Esophagus muscularis mucosa (tissue), 4 donors: ENCODE results near the gene C1orf167. TPM values are rescaled to one million over a fixed set of nuclear protein-coding genes. Genes with fewer than 3 reads are reported as not detected.

Experiments
- DNase-seq: peaks from one replicate; pipeline ENCODE4 v3.0.0-alpha.2; 2017; ENCODE audit errors: extremely low spot score
- H3K27ac ChIP-seq, 4 donors: fragments of 200-600 bp; sonication (generic); replicated peaks in 1 of 4; 1 replicate in 3 of 4; 2 replicates in 1 of 4; pipeline ENCODE4 v1.5.1; 2016 to 2019; ENCODE audit warnings: mild to moderate bottlenecking in 1 of 4
- H3K27me3 ChIP-seq, 4 donors: fragments of 200-600 bp; sonication (generic); one replicate each; pipeline versions ENCODE4 v1.5.1 to v1.6.0; 2016 to 2019
- H3K36me3 ChIP-seq, 4 donors: fragments of 200-600 bp; sonication (generic); one replicate each; pipeline ENCODE4 v1.5.1; 2016 to 2019
- H3K4me1 ChIP-seq, 4 donors: fragments of 200-600 bp; sonication (generic); one replicate each; pipeline ENCODE4 v1.5.1; 2016 to 2019
- H3K4me3 ChIP-seq, 4 donors: fragments of 200-600 bp; sonication (generic); 1 replicate in 2 of 4; 2 replicates in 2 of 4; pipeline ENCODE4 v1.5.1; 2016 to 2019; ENCODE audit warnings: mild to moderate bottlenecking in 4 of 4, moderate library complexity in 1 of 4
- H3K9me3 ChIP-seq, 4 donors: fragments of 200-600 bp; sonication (generic); 1 replicate in 3 of 4; 2 replicates in 1 of 4; pipeline ENCODE4 v1.5.1; 2016 to 2019
- EP300 ChIP-seq: sonication (generic); formaldehyde crosslinking; IDR thresholded peaks from one replicate; pipeline ENCODE4 v1.6.1; 2017; ENCODE audit warnings: antibody characterized with exemption
- POLR2A ChIP-seq: fragments of 450-650 bp; IDR thresholded peaks from one replicate; pipeline ENCODE4 v1.6.1; 2017; ENCODE audit warnings: antibody characterized with exemption, moderate library complexity, mild to moderate bottlenecking, low read depth
- POLR2AphosphoS5 ChIP-seq, 2 donors: sonication (generic); formaldehyde crosslinking; IDR thresholded peaks; one replicate each; pipeline ENCODE4 v1.6.1; 2017; ENCODE audit warnings: antibody characterized with exemption in 2 of 2
- WGBS: methylation state at CpG from one replicate; pipeline ENCODE4 v1.1.5; 2018; 5-methylcytosine and 5-hydroxymethylcytosine counted together
- intact Hi-C: fragments of 100-400 bp; cut with DNase I; formaldehyde crosslinking; loops from one replicate; pipeline ENCODE4 v1.15.1; 2023
- total RNA-seq, 4 donors: library from RNA; depleted of rRNA; stranded (reverse); fragments of >200 nt; gene quantifications; one replicate each; pipeline versions ENCODE4 v1.1.0 to v1.2.1, GENCODE V29; 2016
- TF ChIP-seq, protein P1 (sequence below), 3 experiments: fragments of 200-600 bp in 2 of 3; fragments of 450-650 bp in 1 of 3; sonication (generic) in 2 of 3; IDR thresholded peaks; one replicate each; pipeline ENCODE4 v1.5.1; 2017 to 2019; ENCODE audit warnings: antibody characterized with exemption in 3 of 3, mild to moderate bottlenecking in 2 of 3, moderate library complexity in 1 of 3

The C1orf167 gene
- total RNA-seq, 4 donors from 2014 or later = 2.3 to 4.3 TPM; not detected in 2

DNA sequence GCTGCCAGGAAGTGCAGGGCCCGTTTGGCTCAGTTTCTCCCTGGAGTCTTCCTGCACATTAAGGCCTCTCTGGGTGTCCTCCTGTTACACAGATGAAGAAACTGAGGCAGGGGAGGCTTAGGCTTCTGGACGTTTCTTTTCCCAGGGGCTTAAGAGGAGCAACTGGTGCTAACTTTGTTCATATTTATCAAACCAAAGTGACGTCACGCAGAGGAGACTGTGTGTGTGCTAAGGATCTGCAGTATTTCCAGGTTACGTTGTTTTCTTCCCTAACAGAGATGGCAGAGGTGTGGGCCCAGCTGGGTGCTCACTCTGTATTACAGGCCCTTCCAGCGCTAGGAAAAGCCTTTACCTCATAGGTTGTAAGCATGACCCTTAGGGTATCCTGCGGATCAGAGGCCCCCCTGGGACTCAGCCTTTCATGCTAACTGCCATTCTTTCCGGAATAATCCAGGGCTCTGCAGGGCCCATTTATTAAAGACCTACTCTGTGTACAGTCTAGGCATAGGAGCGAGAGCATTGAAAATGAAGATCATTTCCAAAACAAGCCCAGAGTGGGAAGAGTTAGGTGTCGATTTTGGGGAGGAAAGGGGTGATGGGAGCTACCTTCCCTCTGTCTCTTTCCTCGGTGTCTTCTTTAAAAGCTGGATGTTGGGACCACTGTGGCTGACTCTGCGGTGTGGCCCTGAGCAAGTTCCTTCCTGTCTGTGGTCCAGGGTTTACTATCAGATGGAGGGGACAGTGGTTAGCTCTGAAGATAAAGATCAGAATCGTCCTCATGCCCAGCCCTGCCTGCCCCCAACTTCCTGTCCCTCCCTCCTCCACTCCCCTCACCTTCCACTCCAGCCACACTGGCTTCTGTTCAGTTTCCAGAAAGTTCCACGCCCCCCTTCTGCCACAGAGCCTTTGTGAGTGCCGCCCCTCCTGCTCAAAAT lies 21.5 kb upstream of the C1orf167 start:
- TF ChIP-seq, protein P1, sequence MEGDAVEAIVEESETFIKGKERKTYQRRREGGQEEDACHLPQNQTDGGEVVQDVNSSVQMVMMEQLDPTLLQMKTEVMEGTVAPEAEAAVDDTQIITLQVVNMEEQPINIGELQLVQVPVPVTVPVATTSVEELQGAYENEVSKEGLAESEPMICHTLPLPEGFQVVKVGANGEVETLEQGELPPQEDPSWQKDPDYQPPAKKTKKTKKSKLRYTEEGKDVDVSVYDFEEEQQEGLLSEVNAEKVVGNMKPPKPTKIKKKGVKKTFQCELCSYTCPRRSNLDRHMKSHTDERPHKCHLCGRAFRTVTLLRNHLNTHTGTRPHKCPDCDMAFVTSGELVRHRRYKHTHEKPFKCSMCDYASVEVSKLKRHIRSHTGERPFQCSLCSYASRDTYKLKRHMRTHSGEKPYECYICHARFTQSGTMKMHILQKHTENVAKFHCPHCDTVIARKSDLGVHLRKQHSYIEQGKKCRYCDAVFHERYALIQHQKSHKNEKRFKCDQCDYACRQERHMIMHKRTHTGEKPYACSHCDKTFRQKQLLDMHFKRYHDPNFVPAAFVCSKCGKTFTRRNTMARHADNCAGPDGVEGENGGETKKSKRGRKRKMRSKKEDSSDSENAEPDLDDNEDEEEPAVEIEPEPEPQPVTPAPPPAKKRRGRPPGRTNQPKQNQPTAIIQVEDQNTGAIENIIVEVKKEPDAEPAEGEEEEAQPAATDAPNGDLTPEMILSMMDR (IDR thresholded peaks at IDR 0.05) = no peak
- TF ChIP-seq POLR2AphosphoS5 (IDR thresholded peaks at IDR 0.05) (no peak), POLR2A (no peak), EP300 (no peak)
- 62% methylated on average over 15 of the region's 15 CpGs for WGBS

DNA sequence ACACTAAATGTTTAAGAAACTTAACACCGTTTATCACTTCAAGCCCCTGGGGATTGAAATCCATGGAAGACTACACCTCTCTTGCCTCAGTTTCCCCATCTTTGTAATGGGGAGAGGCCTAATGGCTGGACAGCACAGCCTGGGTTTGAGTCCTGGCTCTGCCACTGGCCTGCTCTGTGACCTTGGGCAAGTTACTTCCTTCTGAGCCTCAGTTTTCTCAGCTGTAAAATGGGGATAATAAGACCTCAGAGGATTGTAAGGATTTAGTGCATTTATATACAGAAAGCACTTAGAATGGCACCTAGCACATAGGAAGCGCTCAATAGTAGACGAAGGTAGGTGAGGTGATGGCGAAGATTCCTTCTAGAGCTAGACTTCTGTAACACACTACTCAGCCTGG lies 20.5 kb upstream of the C1orf167 start:
- H3K27ac ChIP-seq = no peak overlapping the region
- 91% methylated on average over 4 of the region's 4 CpGs for WGBS
- H3K4me1 ChIP-seq = peaks cover 10 to 43% (median 42%) of the 10 kb centered on the region in 4 donors
- H3K4me3 ChIP-seq = no peak overlapping the region
- H3K27me3 ChIP-seq = no peaks in the 10 kb centered on the region
- H3K9me3 ChIP-seq = no peaks in the 10 kb centered on the region
- no peak for DNase-seq
- intact Hi-C loops = no loop called here
- H3K36me3 ChIP-seq = peaks cover 0 to 23% (median 8%) of the 10 kb centered on the region in 4 donors
- TF ChIP-seq, protein P1 (IDR thresholded peaks at IDR 0.05) = no peak
- TF ChIP-seq POLR2A (no peak), POLR2AphosphoS5 (IDR thresholded peaks at IDR 0.05) (no peak), EP300 (no peak)

More for the DNA sequence above, 21.5 kb upstream of the C1orf167 start:
- no peaks in the 10 kb centered on the region for H3K9me3 ChIP-seq
- peaks cover 11 to 50% (median 48%) of the 10 kb centered on the region in 4 donors for H3K4me1 ChIP-seq
- no peaks in the 10 kb centered on the region for H3K27me3 ChIP-seq
- H3K4me3 ChIP-seq = no peak overlapping the region
- peaks cover 0 to 14% (median under 1%) of the 10 kb centered on the region in 4 donors for H3K36me3 ChIP-seq
- no peak overlapping the region for H3K27ac ChIP-seq
- intact Hi-C loops = no loop called here
- no peak for DNase-seq

DNA sequence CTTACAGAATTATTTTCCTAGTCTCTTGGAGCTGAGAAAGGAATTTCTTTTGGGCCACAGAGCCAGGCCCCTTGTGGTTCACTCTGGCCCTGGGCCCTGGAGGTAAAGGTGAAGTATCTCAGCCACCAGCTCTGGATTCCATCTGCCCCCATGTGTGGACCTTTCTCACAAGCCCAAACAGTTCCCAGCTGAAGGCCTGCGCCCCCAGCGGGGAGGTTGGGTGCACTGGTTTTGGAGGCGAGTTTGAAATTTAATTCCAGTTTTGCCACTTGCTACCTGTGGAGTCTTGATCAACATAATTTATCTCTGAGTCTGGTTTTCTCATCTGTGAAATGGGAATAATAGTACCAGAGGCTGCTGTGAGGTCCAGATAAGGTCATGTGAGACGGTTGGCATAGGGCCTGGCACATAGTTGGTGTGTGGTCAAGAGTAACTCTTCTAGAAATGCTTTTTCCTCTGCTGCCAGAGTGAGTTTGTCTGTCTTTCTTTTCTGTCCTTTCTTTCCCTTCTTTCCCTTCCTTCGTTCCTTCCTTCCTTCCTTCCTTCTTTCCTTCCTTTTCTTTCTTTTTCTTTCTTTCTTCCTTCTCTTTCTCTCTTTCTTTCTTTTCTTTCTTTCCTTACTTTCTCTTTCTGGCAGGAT lies 20.0 kb upstream of the C1orf167 start:
- WGBS = 88% methylated on average over 5 of the region's 5 CpGs
- Histone ChIP-seq H3K4me1 (peaks cover 9 to 38% (median 37%) of the 10 kb centered on the region in 4 donors), H3K27me3 (no peaks in the 10 kb centered on the region), H3K36me3 (peaks cover 0 to 29% (median 10%) of the 10 kb centered on the region in 4 donors), H3K4me3 (no peak overlapping the region), H3K27ac (no peak overlapping the region), H3K9me3 (no peaks in the 10 kb centered on the region)
- DNase-seq = no peak
- intact Hi-C loops = no loop called here
- no peak for TF ChIP-seq POLR2A
- no peak for TF ChIP-seq EP300
- TF ChIP-seq, protein P1 (IDR thresholded peaks at IDR 0.05) = no peak
- no peak for TF ChIP-seq POLR2AphosphoS5 (IDR thresholded peaks at IDR 0.05)

- H3K4me3 ChIP-seq = no peak overlapping the region
- no peaks in the 10 kb centered on the region for H3K9me3 ChIP-seq
- peaks cover 0 to 30% (median 24%) of the 10 kb centered on the region in 4 donors for H3K4me1 ChIP-seq
- H3K27ac ChIP-seq = no peak overlapping the region
- H3K36me3 ChIP-seq = peaks cover 8 to 52% (median 31%) of the 10 kb centered on the region in 4 donors
- DNase-seq = no peak
- intact Hi-C loops = no loop called here
- no peak for TF ChIP-seq POLR2A
- TF ChIP-seq POLR2AphosphoS5 (IDR thresholded peaks at IDR 0.05) = no peak
- TF ChIP-seq EP300 = no peak
- TF ChIP-seq, protein P1 (IDR thresholded peaks at IDR 0.05) = no peak
- 85% methylated on average over 9 of the region's 9 CpGs for WGBS
- no peaks in the 10 kb centered on the region for H3K27me3 ChIP-seq
These were observed 17.7 kb upstream of the C1orf167 start for GRCh38 chr1:11744287-11744686.
